PFSK-1 (cell line): ENCODE data around the gene PLEKHN1.

Experiments used
- FOXP2 ChIP-seq: optimal IDR thresholded peaks from 2 replicates; pipeline ENCODE3; 2011; ENCODE audit warnings: borderline replicate concordance, control low read depth, inconsistent platforms; ENCODE audit not compliant: insufficient read depth; ENCODE audit errors: extremely low read length, extremely low read depth
- POLR2AphosphoS5 ChIP-seq: IDR thresholded peaks from 2 replicates; pipeline ENCODE4 v1.6.1; 2012; ENCODE audit warnings: low read depth, mild to moderate bottlenecking, control low read depth, low read length, moderate library complexity
- SIN3A ChIP-seq: IDR thresholded peaks from 2 replicates; pipeline ENCODE4 v1.6.1; 2012; ENCODE audit warnings: mild to moderate bottlenecking, low read length, moderate library complexity, borderline replicate concordance; ENCODE audit not compliant: insufficient read depth
- TAF1 ChIP-seq: IDR thresholded peaks from 2 replicates; pipeline ENCODE4 v1.6.1; 2012; ENCODE audit warnings: low read length, control low read depth, borderline replicate concordance; ENCODE audit not compliant: insufficient read depth
- TF ChIP-seq, protein P1 (sequence below), 2 experiments: IDR thresholded peaks; 2 replicates each; pipeline versions ENCODE4 v1.6.1 to v1.8.0; 2011 to 2012; ENCODE audit warnings: low read depth in 2 of 2, low read length in 2 of 2, control low read depth in 1 of 2, inconsistent platforms in 1 of 2, mild to moderate bottlenecking in 1 of 2, moderate library complexity in 1 of 2; ENCODE audit not compliant: insufficient read depth in 1 of 2

The PLEKHN1 gene

DNA sequence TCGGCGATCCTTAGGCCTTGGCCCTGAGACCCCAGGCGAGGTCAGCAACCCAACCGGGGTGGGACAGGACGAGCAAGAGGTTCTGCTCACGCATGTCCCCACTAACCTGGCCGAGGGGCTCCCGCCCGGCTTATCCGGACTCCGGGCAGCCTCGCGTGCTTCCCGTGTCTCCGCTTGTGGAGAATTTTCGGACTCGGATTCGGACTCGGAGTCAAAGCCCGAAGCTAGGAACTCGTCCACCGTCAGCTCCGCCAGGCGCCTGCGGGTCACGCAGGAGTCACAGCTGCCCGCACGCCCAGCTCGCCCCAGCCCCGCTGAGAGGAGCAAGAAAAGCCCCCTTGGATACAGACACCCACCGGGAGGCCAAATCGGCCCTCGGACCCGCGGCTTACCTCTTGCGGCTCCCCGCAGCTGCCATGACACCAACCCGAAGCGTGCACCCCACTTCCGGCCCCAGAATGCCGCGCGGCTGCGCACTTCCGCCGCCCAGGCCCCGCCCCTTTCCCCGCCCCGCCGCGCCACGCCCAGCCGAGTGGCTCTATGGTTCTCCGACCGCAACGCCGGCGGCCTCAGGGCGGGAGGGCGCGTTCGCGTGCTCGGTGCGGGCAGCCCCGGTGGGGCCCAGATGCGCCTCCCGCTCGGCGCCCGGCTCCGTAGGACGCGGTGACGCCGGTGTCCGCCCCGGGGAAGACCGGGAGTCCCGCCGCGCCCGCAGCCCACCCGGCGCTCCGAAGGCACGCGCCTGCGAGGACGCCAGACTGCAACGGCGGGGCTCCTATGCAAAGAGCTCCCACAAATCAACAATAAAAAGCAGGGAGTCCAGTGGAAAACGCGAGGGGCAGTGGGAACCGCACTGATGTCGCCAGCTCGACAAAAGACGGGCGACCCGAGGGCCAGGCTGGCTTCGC, 7.2 kb upstream of the PLEKHN1 start, which contains the start of gene NOC2L:
NOC2L (minus strand) TSS at position 434 of the 908 bp plus-strand sequence; CDS start at position 418, 16 bp downstream.
- TF ChIP-seq SIN3A, result no peak
- TF ChIP-seq TAF1, result peak; percentile 66; the same call in 1 of the 2 replicates
- TF ChIP-seq, protein P1, sequence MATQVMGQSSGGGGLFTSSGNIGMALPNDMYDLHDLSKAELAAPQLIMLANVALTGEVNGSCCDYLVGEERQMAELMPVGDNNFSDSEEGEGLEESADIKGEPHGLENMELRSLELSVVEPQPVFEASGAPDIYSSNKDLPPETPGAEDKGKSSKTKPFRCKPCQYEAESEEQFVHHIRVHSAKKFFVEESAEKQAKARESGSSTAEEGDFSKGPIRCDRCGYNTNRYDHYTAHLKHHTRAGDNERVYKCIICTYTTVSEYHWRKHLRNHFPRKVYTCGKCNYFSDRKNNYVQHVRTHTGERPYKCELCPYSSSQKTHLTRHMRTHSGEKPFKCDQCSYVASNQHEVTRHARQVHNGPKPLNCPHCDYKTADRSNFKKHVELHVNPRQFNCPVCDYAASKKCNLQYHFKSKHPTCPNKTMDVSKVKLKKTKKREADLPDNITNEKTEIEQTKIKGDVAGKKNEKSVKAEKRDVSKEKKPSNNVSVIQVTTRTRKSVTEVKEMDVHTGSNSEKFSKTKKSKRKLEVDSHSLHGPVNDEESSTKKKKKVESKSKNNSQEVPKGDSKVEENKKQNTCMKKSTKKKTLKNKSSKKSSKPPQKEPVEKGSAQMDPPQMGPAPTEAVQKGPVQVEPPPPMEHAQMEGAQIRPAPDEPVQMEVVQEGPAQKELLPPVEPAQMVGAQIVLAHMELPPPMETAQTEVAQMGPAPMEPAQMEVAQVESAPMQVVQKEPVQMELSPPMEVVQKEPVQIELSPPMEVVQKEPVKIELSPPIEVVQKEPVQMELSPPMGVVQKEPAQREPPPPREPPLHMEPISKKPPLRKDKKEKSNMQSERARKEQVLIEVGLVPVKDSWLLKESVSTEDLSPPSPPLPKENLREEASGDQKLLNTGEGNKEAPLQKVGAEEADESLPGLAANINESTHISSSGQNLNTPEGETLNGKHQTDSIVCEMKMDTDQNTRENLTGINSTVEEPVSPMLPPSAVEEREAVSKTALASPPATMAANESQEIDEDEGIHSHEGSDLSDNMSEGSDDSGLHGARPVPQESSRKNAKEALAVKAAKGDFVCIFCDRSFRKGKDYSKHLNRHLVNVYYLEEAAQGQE (IDR thresholded peaks at IDR 0.05; ENCODE audit: insufficient read depth in 1 of 2, low read depth in 2 of 2, low read length in 2 of 2), result no peak
- TF ChIP-seq FOXP2, result no peak
- peak; percentile 54 for TF ChIP-seq POLR2AphosphoS5

DNA sequence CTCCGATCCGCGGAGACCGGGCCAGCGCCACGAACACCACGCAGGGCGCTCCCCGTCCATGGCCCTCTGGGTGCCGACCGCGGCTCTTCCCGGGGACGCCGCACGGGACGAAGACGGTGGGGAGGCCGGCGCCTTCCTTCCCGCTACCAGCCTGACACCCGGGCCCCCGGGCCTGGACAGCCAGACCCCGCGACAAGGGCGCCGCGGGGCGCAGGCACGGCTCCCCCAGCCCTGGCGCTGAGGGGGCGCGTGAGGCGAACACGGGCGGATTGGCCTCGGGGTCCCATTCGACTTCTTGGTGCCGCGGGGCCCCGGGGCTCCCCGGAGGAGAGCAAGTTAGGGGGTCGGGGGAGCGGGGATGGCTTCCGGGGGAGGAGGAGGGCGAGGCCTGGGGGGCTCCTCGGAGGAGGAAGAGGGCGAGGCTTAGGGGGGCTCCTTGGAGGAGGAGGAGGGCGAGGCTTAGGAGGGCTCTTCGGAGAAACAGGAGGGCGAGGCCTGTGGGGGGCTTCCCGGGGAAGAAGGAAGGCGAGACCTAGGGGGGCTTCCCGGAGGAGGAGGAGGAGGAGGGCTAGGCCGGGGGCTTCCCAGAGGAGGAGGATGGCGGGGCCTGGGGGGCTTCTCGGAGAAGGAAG, 6.4 kb upstream of the PLEKHN1 start:
- TF ChIP-seq TAF1 (no peak), FOXP2 (no peak), POLR2AphosphoS5 (no peak), SIN3A (no peak)
- TF ChIP-seq, protein P1 (IDR thresholded peaks at IDR 0.05; ENCODE audit: insufficient read depth in 1 of 2, low read depth in 2 of 2, low read length in 2 of 2), result no peak

DNA sequence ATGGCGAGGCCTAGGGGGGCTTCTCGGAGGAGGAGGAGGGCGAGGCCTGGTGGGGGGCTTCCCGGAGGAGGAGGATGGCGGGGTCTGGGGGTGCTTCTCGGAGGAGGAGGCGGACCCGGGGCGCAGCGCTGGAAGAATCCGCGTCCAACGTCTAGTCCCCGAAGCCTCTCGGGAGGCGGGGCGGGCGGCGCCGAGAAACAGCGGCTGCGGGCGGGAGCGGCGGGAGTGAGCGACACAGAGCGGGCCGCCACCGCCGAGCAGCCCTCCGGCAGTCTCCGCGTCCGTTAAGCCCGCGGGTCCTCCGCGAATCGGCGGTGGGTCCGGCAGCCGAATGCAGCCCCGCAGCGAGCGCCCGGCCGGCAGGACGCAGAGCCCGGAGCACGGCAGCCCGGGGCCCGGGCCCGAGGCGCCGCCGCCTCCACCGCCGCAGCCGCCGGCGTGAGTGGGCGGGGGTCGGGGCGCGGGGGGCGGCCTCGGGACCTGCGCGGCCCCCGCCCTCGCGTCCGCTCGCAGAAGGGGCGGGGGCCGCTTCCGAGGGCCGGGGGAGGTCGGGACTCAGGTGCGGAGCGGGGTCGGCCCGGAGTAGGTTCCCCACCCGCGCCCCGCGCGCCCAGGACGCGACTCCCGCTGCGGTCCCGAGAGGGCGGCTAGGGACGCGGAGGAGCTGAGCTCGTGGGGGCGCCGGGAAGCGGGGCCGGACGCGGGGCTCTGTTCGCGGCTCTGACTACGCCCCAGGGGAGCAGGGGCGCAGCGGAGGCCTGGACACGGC, 5.7 kb upstream of the PLEKHN1 start, which contains the start of gene KLHL17:
KLHL17 (plus strand) TSS at position 222 of the 769 bp plus-strand sequence; CDS start at position 332, 110 bp downstream.
- TF ChIP-seq SIN3A (no peak), FOXP2 (peak; percentile 13)

DNA sequence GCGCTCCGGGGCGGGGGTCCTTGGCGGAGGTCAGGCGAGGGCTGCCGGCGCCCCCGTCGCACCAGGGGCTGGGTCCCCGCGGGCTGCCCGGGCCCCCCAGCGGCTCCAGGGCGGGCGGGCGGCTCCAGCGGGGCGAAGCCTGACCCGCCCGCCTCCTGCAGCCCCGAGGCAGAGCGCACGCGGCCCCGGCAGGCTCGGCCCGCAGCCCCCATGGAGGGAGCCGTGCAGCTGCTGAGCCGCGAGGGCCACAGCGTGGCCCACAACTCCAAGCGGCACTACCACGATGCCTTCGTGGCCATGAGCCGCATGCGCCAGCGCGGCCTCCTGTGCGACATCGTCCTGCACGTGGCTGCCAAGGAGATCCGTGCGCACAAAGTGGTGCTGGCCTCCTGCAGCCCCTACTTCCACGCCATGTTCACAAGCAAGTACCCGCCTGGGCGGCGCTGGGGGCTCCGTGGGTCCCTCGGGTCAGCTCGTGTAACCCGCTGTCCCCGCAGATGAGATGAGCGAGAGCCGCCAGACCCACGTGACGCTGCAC, 5.1 kb upstream of the PLEKHN1 start:
- TF ChIP-seq, protein P1 (IDR thresholded peaks at IDR 0.05; ENCODE audit: insufficient read depth in 1 of 2, low read depth in 2 of 2, low read length in 2 of 2), result no peak
- TF ChIP-seq FOXP2 (no peak), SIN3A (no peak), TAF1 (no peak), POLR2AphosphoS5 (no peak)
